HL-60/S4 treated with retinoic acid at 250 ng/mL for 4 days and 3 days (cell line): ENCODE results near the gene TMEM176A.
"Not testable (repeated sequence)": the region's sequence is repeated elsewhere in the genome, so short reads cannot be mapped to it uniquely, and the experiment has no call there.

Source experiments
- in situ Hi-C: fragments of 300-500 bp; cut with MboI; formaldehyde crosslinking; loops from 2 replicates; pipeline ENCODE4 v1.7.0; 2022; ENCODE audit warnings: low sequenced_read_pairs

The TMEM176A gene

GRCh38 chr7:150807616-150808438, 7.3 kb downstream of the TMEM176A start:
- in situ Hi-C loops = not testable (repeated sequence)

- in situ Hi-C loops = no loop called here
Measured at GRCh38 chr7:150814328-150815001, 13.9 kb downstream of the TMEM176A start.

- in situ Hi-C loops = no loop called here
Measured at GRCh38 chr7:150818971-150819370, 18.4 kb downstream of the TMEM176A start.

DNA sequence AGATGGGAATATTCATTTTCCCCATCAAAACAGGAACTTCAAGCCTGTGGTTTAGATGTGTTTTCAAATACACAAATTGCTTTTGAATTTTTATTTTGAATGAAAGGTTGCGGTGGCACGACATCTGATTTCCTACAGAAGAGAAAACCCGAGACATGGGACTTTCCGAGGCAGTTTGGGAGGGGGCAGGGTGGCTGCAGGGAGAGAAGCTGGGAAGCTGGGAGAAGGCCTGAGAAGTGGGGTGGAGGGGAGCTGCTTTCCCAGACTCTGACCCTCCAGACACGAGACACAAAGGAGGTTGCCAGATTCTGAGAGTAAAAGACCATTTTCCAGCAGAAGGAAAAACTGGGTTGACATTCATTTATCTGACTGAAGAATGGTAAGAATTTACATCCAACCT, 19.6 kb downstream of the TMEM176A start:
- in situ Hi-C loops = no loop called here

GRCh38 chr7:150820578-150821198, 20.1 kb downstream of the TMEM176A start:
- in situ Hi-C loops = no loop called here

DNA sequence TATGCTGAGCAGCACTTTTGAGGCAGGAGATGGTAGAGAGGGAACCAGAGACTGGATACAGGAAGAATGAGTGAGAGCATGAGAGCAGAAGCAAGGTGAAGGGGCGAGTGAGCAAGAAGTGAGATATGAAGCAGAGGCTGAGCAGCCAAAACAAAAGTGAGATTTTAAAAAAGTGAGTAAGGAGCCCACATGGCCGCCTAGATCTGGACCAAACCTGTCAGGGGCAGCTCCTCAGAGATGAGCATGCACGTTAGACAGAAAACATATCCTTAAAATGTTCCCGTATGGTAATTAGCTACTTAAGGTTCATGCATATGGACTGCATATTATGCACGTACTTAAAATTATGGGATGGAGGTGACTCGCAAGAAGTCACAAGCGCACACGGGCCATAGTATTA, 22.5 kb downstream of the TMEM176A start:
- in situ Hi-C loops = no loop called here

DNA sequence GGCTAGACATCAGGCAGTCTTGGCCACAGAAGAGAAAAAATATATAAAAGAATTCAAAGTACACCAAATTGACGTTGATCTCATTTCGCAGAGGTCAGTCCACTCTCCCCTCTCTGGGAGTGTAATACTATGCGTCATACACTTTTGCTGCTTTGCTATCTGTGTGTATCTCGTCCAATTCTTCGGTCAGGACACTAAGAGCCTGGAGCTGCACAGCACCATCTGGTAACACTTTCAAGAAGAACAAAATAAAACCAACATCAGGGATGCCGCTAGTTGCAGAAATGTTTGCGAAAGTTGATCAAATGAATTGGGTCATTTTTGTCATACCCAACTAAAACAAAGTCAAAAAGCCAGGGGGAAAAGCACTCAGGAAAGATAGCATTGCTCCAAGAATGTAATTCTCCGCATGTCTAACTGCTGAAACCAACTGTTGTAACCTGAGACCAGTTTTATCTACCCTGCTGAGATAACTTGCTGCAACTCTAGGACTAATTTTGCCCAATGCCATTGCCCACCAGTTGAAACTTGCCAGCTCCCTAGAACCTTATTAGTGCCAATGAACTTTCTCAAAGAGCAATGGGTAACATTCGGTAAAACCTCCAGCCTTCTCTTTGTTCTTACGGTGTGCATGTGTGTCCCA, 23.0 kb downstream of the TMEM176A start:
- in situ Hi-C loops = no loop called here

DNA sequence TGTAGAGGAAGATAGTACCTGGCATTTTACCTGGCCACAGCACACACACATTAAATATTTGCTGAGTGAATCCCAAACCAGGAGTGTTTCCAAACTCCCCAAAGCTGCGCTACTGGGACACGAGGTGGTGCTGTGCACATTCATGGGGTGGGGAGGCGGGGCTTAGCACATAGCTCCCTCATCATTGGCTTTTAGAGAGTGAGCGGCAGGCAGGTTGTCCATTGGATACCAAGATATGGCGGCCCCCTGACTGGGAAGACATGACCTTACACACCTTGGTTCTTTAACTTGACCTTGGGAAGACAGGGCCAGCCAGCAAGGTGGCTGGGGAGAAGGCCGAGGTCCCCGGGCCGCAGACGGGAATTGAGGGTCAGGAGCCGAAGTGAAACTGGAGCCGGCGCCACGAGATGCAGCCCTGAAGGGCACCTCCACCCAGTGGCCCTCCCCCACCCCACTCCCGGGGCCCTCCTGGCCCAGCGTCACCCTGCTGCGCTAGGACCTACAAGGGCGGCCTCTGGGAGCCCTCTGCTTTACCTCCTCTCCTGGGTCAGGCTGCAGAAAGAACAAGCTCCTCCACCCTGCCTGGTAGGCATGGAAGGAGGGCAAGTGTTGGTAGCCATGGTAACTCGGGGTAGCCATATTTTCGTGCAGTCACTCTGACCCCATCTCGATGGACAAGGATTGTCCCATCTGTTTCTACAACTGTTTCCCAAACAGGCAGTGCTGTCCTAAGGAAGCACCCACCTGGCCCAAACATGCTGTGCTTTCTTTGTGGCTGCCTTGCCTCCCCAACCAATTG, 24.0 kb downstream of the TMEM176A start:
- in situ Hi-C loops = no loop called here

DNA sequence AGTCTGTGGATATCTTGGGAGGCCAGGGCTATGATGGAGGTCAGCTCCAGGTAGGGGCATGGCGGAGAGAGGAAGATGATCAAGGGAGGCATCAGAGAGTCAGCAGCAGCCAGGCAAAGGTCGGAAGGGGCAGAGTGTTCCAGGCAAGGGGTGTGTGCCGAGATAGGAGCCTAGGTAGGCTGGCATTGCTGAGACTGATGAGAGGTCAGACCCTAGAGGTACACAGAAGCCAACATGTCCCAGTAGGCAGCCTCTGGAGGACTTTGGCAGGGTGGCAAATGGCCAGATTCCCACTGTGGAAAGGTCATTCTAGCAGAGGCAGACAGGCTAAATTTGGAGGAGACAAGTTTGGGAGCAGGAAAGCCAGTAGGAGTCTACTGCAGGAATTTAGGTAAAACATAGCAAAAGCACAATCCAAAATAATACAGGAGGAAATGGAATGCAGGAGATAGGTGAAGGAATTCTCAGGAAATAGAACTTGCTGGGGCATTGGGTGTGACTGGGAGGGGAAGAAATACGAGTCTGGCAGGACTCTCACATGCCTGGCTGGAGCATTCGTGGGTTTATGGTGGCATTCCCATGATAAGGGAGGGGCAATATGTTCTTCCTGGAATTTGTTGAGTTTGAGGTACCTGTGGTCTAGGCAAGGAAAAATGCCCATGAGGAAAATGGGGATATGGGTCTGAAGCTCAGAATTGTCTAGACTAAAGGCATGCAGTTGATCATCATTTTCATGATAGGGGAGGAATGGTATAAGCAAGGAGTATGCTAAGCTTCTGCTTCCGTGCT, 25.7 kb downstream of the TMEM176A start:
- in situ Hi-C loops = no loop called here

DNA sequence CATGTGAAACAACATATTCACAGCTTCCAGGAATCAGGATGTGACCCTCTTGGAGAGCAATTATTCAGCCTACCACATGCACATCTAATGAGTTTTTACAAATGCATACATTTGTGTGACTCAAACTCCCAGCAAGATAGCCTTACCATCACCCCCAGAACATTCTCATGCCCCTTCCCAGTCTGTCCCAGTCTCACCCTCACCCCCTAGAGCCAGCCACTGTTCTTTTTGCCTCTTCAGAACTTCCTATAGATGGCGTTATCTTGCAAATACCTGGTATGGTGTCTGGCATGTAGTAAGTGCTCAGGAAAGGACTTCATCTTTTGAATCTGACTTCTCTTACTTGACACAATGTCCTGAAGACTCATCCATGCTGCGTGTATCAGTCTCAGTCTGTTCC, 27.8 kb downstream of the TMEM176A start:
- in situ Hi-C loops = no loop called here

- in situ Hi-C loops = no loop called here
Measured at GRCh38 chr7:150829426-150829825, 28.9 kb downstream of the TMEM176A start.

- in situ Hi-C loops = no loop called here
Measured at GRCh38 chr7:150830937-150831336, 30.4 kb downstream of the TMEM176A start.

DNA sequence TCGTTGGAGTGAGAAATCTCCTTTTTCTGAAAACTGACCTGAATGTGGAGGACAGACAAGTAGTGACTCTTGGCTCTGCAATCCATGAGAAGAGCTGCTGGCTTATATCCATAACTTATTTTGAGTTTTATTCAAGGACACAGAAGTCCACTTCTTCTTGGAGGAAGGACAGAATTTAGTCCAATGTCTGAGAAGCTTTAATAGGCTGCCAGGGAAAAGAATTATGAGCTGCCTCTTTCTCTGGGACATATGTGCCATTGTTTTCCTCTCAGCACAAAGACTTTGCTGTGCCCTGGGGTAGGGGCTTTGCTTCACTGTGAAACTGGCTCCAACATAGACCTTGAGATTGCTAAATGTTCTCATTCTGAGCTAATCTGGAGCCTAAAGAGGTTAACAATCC, 31.3 kb downstream of the TMEM176A start:
- in situ Hi-C loops = no loop called here

DNA sequence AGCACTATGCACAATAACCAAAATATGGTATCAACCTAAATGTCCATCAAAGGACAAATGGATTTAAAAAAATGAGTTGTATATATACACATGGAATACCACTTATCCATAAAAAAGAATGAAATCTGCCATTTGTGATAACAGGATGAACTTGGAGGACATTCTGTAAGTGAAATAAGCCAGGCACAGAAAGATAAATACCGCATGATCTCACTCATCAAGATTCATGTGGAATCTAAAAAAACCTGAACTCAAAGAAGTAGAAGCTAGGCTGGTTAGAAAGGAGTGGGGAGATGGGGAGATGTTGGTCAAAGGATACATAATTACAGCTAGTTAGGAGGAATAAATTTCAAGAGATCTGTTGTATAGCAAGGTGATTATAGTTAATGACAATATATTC, 34.5 kb downstream of the TMEM176A start:
- in situ Hi-C loops = no loop called here

DNA sequence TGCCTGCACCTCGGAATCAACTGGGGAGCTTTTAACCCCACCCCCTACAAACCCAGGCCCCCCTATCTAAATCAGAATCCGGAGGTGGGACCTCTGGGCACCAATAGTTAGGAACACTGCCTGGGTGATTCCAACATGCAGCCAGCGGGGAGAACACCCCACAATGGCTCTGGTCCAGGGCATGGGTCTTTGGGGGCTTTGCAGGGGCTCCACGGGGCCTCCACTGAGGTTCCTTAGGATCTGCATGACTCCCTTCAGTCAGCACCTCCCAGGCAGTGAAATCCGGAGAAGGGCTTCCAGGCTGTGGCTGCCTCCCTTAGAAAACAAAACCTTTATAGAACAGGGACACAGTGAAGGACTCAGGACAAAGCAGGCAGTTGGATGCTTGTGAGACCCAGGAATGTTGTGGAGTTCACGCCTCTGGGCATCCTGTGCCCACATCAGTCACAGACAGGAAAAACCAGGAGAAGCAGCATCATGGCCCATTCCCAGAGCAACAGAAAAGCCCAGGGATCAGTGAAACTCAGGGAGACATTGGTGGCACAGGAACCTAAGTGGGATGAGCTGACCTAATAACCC, 35.2 kb downstream of the TMEM176A start:
- in situ Hi-C loops = no loop called here

DNA sequence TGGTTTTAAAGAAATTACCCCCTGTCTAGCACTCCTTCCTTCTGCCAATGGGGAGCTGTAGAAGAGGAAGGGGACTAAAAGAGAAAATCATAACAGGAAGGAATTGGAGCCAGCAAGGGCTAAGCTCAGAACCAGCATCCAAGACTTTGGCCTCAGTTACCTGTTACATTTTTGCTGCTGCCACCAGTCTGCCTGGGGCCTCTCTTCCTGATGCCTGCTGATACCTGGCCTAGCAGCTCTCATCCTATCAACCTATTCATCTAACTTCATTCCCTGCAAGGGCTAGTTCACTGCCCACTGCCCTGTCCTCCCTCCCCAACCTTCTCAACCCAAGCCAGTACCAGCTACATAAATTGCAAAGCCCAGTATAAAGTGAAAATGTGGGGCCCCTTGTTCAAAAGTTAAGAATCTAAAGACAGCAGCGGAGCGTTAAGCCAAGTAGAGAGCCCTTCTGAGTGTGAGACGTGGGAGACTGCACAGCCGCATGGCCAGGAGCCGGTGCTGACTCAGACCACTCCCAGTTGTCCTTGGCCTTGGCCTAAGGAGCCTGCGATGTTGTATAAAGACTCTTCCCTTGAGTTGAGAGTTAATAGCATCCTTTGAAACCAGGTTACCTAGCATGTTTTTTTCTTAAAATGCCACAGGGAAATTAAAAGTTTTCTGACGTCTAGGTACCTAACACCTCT, 38.5 kb downstream of the TMEM176A start:
- in situ Hi-C loops = no loop called here

DNA sequence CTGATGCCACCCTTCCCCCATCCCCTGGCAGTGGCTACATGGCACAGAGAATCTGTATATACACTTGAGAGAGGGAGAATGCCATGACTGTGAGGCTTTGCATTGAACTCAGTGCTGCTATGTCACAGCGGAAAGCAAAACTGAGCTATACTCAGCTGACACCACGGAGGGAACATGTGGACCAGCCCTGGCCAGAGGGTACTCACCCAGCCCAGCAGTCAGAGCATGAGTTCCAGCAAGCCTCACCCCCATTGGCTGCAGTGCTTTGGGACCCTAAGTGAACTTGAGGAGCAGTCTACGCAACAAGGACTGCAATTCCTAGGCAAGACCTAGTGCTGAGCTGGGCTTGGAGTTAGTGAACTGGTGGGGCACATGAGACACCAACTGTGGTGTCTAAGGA, 41.4 kb downstream of the TMEM176A start:
- in situ Hi-C loops = no loop called here

DNA sequence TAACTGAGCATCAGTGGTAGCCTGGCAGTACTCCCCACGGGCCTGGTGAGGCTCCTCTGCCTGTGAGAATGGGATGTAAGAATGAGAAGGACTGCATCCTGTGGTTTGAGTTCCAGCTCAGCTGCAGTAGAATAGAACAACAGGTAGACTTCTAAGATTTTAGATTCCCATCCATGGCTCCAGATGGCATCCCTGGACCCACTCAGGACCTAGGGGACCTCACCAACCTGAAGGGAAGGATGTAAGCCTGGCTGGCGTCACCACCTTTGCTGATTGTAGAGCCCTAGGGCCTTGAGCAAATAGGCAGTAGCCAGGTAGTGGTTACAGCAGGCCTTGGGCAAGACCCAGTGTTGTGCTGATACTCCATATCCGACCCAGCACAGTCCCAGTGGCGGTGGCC, 42.1 kb downstream of the TMEM176A start:
- in situ Hi-C loops = no loop called here

GRCh38 chr7:150845421-150845861, 44.9 kb downstream of the TMEM176A start:
- in situ Hi-C loops = no loop called here
